MV-4-11 (cell line): Measurements from ENCODE around the gene MS4A4A.
"Not testable (repeated sequence)": the region's sequence is repeated elsewhere in the genome, so short reads cannot be mapped to it uniquely, and the experiment has no call there.

Experiments
- DNase-seq: peaks from one replicate; lab custom pipeline; 2025; lab: John Stamatoyannopoulos, UW

MS4A4A gene

GRCh38 chr11:60301884-60302283, 21.4 kb downstream of the MS4A4A start:
- DNase-seq, result not testable (repeated sequence)

GRCh38 chr11:60303661-60304060, 23.2 kb downstream of the MS4A4A start:
- DNase-seq, result no peak

- DNase-seq, result no peak
Measured at GRCh38 chr11:60305906-60306619, 25.6 kb downstream of the MS4A4A start.

- DNase-seq, result no peak
Measured at GRCh38 chr11:60307507-60308195, 27.2 kb downstream of the MS4A4A start.

DNA sequence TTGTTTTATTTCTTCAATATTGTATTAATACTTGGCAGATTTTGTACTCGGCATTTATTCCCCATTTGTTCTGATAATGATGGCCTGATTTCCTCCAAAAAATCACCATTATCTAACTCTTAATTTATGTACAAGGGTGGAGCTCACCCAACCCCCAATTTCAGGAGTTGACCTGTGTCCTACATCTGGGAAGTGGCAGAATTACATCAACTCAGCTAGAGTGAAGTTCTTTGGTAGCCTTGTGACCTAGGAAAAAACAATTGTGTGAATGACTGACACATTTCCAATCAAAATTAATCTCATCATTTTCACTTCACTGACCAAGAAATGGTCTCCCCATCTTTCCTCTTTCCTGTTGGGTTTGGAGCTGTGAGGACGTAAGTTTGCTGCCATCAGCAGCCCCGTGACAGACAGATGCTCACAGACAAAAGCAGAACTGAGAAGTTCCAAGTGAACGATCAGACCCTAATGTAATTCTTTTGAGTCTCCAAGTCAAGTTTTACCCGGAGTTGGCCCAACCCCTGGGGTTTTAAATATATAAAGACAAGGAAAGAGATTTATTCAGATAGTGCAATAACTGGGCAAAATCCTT, 30.0 kb downstream of the MS4A4A start:
- peak; percentile 81 for DNase-seq

GRCh38 chr11:60314635-60315321, 34.3 kb downstream of the MS4A4A start:
- DNase-seq, result no peak

DNA sequence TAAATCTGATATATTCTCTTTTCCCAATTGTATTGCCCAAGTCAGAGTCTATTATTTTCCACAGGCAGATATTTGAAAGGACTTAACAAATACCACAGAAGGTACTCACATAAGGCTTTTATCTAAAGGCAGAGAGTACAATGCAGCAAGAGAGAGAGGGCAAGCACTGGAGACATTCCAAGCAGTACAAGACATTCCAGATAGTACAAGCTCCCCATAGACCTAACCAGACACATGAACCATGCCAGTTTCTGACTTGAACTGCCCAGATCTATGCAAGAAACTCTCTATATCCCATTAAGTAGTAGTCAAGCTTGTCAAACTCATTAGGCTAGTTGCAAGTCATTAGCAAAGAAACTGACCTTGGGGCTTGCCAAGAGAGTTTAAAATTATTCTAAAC, 35.4 kb downstream of the MS4A4A start:
- DNase-seq, result no peak

- no peak for DNase-seq
Measured at GRCh38 chr11:60316317-60316716, 35.9 kb downstream of the MS4A4A start.

- no peak for DNase-seq
Measured at GRCh38 chr11:60318726-60319125, 38.3 kb downstream of the MS4A4A start.

DNA sequence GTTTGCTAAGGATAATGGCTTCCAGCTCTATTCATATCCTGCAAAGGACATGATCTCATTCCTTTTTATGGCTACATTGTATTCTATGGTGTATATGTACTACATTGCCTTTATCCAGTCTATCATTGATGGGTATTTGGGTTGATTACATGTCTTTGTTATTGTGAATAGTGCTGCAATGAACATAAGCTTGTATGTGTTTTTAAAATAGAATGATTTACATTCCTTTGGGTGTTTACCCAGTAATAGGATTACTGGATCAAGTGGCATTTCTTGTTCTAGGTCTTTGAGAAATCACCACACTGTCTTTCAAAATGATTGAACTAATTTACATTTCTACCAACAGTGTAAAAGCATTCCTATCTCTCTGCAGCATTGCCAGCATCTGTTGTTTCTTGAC, 40.6 kb downstream of the MS4A4A start:
- DNase-seq, result no peak

GRCh38 chr11:60326955-60327354, 46.5 kb downstream of the MS4A4A start, which contains the start of gene MS4A6E:
MS4A6E (plus strand) TSS chr11:60327255; CDS start chr11:60334896, 7,641 bp downstream.
- no peak for DNase-seq

GRCh38 chr11:60328460-60328859, 48.0 kb downstream of the MS4A4A start:
- no peak for DNase-seq

DNA sequence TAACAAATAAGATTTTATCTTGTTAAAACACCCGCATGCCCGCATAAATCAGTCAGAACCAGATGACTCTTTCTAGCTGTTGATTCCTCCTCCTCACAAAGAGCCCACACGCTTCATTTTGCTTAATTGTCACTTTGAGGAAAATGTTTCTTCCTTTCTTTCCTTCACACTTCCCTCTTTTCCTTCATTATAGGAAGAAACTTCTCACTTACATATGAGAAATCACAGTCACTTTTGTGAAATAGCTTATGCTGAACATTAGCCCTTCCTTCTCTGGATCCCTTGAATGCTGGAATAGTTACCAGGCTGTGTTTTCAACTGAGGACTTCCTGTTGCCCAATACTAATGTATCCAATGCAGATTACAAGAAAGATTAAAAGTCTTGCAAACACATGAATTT, 52.4 kb downstream of the MS4A4A start:
- DNase-seq, result no peak

GRCh38 chr11:60334005-60334620, 53.6 kb downstream of the MS4A4A start:
- DNase-seq, result peak; percentile 72

DNA sequence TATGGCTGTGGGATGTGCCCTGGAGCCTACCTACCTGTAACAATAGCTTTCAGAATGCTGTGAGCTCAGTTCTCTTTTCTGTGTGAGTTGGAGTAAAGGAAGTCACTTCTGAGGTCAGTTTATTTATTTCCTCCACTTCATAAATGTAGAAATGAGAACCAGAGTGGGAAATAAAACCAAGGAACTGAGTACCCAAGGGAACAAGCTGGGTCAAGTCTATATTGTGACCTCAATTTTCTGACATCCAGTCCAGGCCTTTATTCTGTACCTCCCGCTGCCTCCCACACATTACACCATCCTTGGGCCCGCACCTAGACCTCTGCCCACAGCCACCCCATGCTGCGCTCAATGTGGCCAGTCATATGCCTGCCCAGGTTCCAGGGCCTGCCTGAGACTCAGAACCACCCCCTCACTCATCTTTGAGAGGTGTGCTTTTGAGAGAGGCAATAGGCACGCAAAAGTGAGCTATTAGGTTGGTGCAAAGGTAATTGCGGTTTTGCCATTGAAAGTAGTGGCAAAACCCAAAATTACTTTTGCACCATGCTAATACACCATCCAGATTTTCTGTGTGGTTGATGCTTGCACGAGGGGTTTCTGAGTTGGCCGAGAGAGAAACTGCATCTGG, 56.4 kb downstream of the MS4A4A start:
- peak; percentile 66 for DNase-seq

- DNase-seq, result no peak
Measured at GRCh38 chr11:60338053-60338452, 57.6 kb downstream of the MS4A4A start.

DNA sequence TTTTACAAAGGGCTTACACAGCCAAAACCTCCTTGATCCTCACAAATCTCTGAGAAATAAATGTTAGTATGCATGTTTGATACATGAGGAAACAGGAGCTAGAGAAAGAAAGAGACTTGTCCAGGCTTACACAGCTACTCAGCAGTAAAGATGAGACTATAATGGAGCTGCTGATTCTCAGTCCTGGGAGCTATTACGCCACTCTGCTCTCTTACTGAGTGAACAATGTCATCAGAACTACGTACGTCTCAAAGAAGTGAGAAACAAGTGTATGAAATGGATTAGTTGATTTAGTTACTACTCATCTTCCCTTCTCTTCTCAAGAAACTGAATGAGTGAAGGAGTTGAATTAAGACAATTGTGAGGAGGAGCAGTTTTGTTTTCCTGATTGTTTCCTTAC, 58.9 kb downstream of the MS4A4A start:
- no peak for DNase-seq

GRCh38 chr11:60343094-60343704, 62.7 kb downstream of the MS4A4A start:
- DNase-seq, result no peak

DNA sequence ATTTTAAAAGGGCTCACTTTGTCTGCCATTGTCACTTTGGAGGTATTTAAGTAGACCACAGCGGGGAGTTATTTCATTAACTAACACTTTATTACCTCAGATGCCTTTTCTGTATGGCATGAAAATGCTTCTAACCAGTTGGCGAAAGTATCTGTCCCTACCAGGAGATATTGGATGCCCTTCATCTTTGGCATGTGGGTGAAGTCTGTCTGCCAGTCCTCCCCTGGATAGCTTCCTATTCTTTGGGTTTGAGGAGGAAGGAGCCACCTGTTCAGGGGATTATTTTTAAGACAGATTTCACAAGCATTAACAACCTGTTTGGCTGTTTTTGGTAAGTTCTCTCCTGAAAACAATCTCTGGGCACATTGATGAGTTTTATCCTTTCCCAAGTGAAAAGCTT, 63.7 kb downstream of the MS4A4A start:
- DNase-seq, result no peak

DNA sequence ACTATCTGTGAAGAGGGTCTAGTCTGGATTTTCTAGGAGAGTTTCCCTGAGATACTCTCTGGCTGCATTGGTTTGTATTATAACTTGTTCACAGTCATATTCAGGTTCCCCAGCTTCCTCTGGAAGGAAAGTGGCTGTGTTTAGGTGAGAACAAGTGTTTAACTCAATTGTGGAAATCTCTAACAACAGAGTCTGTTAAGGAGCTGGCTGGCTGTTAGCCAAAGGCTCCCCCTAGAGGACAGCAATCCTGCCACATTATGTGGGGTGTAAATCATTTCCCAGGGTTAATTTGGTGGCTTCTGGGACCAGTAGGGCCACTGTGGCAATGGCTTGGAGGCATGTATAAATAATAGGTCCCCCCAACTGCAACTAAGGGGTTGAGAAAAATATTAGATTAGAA, 65.0 kb downstream of the MS4A4A start:
- DNase-seq, result peak; percentile 47

DNA sequence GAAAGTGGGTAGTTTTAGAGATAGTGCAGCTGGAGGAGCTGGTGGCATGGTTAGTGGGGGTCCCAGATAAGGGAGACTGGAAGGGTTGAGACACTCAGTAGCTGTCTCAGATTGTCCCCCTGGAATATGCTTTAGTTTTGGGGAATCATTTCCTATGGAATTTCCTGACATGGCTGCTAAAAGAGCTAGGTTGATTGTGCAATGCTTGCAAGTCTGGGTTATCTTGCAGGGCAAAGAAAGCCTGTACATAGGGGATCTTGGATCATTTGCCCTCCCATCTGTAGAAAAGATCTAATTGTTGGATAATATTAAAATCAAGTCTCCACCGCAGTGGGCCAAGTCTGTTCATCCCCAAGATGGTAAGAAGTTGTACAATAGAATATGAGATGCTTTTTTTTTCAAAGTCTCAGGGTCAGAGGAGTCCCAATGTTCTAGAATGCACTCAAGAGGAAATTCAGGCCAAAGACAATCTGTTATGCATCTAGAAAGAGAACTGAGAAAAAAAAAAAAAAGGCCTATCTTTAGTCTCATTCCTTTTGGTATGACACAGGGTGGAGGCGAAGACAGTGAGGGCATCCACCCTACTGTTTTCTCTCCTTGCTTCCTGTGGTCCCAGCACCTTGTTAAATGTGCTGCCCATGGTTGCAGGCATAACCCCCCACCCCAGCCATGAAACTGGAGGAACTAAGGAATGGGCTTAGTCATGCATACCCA, 66.8 kb downstream of the MS4A4A start:
- DNase-seq, result peak; percentile 19
